Activated CD4-positive, CD25-positive, alpha-beta regulatory T cell (primary cell): Measurements from ENCODE around the gene ADIPOR2.
"Not testable (repeated sequence)": the region's sequence is repeated elsewhere in the genome, so short reads cannot be mapped to it uniquely, and the experiment has no call there.

ENCODE experiments used
- DNase-seq, 4 experiments: peaks; one replicate each; lab custom pipeline; 2025; lab: John Stamatoyannopoulos, UW

ADIPOR2 gene

DNA sequence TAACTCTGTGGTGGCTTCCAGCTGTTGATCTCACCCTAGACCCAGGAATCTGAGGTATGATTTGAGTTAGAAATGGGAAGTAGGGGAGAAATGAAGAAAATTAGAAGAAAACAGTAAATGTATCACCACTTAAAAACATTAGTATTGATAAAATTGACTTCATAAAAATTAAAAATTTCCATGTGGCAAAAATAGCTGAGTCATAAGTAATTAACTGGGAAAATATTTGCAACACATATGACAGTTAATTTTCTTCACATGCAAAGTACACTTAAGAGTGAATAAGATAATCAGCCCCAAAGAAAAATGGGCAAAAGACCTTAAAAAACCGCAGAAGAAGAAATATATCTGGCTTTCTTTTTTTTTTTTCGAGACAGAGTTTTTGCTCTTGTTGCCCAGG is 25.5 kb upstream of the ADIPOR2 start:
- DNase-seq: no peak

DNA sequence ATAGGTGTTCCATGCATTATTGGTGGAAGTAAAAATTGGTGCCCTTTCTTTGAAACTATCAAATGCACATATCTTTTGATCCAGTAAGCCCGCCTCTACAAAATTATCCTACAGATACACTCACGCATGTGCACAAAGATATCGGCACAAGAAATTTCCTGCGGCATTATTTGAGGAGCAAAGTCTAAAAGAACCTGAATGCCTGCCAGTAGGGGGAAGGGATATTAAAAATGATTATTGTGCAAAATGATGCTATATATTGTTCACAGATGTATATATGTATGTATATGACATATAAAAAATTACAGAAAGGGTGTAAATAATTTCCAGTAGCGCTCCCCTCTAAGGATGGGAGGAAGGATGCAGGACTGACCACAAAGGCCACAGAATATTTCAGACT is 24.7 kb upstream of the ADIPOR2 start:
- no peak for DNase-seq

DNA sequence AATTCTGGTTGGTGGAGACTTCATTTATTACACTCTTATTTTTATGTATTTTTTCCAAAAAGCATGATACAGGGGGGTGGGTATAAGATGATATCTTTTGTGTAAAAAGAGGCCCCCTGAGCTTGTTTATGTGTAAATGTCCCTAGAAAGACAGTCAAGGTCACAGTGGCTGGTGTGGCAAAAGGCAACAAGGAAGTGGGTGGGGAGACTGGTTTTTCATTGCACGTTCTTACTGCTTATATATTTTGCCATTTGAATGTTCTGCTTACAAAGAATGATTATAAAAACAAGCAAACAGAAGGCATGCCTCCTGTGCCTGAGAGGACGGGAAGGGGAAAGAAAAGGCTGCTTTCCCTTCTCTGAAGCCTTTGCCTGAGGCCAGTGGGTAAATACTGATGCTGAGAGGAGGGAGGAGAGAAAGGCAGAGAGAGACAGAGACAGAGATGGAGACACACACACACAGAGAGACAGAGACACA is 24.1 kb upstream of the ADIPOR2 start:
- no peak for DNase-seq

DNA sequence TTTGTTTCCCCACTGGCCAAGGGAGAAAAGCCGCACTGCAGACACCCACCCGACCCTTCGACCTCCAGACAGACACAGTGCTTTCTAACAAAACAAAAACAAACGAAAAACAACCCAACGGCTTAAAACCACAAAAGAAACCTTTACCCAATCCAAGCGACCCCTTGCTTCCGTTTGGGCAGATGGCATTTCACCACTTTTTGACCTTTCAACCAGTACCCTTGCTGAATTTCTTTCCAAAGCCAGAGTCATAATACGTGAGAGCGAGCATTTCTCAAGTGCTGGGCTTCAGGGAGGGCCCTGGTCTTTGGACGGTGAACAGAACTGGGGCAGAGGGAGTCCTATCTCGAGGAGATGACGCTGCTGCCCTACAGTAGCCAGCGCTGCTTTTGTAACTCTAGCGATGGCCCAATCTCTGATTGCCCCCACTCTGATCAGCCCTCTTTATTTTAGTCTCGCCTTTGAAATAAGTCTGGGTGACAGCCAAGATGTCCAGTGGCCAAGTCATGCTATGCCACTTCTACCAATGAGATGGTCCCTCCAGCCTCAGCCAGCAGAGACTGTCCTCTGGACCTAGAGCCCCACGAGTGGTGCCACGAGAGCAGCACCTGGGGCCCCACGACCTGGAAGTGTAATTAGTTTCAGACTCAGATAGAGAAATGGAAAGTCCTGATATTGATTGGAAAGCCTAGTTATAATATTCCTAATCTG is 21.9 kb upstream of the ADIPOR2 start:
- DNase-seq: no peak

DNA sequence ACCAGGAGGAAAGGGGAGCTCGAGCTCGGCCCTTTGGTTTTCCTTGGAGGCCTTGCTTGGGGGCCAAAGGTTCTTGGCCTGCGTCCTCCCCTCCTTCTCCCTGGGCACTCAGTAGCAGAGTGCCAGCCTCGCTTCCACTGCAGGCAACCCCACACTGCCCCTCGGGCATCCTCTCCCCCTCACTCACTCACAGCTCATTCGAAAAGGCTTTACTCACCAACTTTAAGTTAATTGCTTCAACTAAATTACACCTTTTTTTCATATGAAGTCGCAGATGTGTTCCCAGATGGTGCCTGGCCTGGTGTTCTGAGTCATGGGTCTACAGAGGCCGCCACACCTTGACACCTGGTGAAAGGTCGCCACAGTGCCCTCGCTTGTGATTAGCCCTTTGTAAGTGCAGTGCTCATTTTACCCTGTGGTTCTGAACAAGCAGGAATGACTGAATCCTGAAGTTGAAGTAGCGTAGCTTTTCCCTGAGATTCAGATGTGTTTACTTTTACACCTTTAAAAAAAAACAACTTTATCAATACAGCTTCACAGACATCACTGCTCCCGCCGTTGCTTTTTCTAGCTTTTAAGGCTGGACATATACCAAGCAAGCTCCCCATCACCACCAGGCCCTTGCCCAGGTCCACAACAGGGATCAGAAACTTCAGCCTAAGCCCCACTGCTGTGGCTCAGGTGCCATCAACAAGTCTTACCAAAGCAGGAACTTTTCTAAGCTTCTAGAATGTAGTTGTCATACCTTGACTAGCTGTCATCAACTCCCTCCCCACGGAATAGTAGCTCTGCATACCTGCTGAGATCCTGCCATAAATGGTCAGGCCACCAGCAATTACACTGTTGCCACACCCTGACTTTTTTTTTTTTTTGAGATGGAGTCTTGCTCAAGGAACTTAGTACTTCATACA is 20.3 kb upstream of the ADIPOR2 start:
- DNase-seq: no peak

DNA sequence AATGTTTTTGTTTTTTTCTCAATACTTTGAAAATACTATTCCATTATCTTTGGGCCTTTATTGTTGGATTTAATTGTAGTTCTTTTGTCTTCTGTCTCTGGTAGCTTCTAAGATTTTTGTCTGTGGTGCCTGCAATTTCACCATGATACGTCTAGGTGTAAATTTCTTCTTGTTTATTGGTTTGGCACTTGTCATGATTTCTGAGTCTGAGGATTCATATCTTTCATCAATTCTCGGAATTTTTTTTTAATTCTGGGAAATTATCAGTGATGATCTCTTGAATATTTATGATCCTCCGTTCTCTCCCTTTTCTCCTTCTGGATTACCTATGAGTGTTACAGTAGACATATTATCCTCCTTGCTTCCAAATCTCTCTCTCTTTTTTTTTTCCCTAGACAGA is 14.8 kb upstream of the ADIPOR2 start:
- no peak for DNase-seq

DNA sequence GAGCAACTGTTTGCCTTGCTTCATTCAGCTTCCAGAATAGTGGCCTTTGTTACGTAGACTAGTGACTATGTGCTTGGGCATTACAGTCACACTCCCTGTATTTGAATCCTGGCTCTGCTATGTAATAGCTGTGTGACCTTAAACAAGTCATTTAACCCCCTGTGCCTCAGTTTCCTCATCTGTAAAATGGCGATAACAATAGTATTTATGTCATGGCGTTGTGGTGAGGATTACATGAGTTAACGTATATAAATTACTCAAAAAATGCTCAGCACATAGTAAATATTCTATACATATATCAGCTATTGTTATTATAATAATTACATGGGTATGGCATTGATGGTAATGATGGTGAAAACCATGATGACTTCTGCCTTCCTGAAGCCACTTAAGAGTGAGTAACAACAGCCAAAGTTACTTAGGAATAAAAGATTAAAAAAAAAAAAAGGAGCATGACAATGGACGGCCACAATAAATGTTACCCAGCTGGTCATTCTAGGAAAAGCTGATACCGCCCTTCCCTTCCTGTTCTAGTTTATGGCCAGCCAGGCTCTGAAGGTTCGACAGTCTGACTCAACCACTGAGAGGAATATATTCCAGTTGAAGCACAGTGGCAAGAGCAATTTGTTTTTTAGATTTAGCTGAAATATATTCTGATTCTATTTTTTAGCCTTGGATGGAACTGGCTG is 9.9 kb upstream of the ADIPOR2 start:
- DNase-seq: no peak

DNA sequence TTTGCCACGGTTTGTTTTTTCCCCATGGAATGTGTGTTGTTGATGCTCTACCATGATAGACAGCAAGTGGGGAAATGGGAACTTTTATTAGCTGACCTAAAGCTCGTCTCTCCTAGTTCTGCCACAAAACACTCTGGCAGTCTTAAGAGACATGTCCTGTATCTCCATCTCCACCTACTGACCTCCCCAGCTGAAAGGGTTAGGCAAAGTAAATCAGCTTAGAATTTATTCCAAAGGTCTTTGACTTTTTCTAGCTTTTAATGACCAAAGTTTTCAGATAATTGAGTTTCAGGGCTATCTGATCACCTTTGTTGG is 9.4 kb upstream of the ADIPOR2 start:
- no peak for DNase-seq

DNA sequence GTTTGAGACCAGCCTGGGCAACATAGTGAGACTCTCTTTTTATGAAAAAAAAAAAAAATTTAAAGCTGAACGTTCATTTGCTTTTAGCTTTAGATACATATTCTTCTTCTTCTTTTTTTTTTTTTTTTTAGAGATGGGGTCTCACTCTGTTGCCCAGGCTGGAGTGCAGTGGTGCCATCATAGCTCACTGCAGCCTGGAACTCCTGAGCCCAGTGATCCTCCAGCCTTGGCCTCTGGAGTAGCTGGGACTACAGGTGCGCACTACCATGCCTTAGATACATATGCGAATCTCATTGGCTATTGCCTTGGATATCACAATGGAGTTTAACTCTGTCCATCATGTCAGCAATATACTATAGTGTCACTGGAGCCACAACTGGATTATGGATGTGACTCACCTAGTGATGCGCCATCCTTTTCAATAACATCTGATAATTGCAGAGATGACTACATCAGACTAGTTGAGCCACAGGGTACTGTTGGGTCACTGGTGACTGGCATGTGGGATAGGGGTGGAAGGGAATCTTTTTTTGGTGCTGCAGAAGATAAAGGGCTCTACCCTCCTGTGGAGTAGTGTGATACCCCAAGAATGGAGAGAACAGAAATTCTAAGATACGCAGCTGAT is 2.7 kb upstream of the ADIPOR2 start:
- no peak for DNase-seq

DNA sequence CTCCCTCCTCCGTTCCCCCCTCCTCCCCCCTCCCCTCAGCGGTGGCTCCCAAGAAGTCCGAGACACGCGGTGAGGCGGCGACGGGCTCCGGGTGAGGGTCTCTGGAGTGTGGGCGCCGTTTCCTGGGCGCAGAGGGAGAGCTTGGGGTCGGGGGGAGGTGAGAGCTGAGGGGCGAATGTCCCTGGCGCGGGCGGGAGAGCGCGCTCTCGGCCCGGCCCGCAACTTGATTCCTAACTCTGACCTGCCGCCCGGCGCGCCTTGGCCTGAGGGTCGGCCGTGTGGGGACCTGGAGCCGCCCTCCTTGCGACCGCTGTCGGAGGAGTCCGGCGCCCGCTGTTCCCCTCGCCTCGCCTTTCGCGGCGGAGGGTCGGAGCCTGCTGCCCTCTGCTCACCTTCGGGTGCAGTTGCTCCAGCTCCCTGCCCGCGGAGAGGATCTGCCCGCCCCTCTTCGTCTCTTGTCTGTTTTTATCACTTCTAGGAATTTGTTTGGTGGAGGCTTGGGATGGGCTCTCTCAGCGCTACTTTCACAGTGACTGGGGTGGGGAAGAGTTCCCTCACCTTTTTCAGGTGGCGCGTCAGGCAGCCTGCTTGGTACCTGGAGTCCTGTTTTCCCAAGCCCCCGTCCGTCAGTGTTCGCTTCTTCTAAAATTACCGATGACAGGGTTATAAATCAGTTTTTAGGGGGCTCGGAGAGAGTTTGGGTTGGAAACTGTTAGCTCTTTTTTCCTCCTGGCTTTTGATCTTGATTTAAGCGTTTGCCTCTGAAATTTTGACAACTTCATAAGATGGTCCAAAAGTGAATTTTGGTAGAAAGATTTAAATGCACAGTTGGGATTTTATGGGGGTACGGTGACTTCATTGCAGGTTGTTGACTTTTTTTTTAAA is 495 bp downstream of the ADIPOR2 start:
- DNase-seq: peak in 2 of 4 experiments; percentile 24 to 48

DNA sequence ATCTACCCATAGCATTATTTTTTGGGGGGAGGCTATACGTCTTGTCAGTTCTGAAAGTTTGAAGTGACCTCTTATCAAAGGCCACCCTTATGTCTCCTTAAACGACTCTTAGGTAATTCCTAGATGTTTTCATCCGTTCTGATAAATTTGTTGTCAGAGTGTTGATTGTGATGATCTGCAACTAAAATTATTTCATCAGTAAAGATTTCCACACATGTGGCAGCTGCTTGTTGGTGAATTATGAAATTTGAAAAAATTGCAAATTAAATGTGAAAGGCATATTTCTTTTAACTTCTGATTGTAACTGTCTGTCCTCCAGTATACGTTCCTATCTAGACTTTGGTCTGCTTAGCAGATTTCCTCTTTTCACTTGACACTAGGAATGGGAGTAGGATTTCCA is 1.4 kb downstream of the ADIPOR2 start:
- no peak for DNase-seq

DNA sequence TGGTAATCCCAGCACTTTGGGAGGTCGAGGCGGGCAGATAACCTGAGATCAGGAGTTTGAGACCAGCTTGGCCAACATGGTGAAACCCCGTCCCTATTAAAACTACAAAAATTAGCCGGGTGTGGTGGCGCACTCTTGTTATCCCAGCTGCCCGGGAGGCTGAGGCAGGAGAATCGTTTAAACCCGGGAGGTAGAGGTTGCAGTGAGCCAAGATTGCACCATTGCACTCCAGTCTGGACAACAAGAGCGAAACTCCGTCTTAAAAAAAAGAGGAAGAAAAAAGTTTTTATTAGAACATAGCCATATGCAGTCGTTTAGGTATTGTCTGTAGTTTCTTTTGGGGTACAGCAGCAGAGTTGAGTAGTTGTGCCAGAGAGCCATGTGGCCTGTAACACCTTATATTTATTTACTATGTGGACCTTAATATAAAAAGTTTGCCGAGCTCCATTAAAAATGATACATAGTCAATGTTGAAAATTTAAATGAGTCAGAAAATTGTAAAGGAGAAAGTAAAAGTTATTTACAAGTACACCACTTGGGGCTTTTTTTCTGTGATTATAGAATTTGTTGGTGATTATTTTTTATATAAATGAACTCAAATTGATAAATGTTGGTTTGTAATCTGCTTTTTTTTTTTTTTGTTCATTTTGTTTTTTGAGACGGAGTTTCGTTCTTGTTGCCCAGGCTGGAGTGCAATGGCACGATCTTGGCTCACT is 2.2 kb downstream of the ADIPOR2 start:
- no peak for DNase-seq

DNA sequence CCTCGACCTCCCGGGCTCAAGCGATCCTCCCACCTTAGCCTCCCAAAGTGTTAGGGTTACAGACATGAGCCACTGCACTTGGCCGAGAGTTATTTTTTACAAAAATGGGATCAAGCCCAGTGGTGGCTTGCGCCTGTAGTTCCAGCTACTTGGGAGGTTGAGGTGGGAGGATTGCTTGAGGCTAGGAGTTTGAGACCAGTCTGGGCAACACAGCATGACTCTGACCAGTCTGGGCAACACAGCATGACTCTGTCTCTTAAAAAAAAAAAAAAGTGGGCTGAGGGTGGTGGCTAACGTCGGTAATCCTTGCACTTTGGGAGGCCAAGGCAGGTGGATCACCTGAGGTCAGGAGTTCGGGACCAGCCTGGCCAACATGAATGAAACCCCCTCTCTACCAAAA is 4.2 kb downstream of the ADIPOR2 start:
- not testable (repeated sequence) for DNase-seq

DNA sequence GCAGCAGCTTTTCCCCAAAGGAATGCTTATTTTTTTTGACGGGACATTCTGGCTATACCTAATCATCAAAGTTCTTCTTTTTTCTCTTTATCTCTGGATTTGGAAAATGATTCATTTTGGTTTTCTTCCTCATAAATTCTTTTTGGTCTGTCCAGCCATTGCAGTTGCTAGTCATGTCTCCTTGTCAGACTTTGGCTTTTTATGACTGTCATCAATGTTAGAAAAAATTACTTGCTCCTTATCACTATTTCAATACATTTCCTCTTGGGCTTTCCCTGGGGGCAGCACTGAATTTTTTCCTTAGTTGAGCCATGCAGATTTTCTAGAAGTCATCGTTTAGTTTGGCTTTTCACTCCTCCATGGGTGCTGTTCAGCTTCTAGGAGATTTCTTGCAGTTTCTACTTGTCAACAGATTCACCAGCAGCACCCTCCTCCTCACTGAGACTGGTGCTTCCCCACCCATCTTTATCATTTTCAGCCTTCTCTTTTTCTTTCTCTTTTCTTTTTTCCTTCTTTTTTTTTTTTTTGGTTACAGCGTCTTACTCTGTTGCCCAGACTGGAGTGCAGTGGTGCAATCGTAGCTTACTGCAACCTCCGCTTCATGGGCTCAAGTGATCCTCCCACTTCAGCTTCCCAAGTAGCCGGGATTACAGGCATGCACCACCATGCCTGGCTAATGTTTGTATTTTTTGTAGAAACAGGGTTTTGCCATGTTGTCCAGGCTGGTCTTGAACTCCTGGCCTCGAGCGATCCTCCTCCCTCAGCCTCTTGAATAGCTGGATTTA is 5.2 kb downstream of the ADIPOR2 start:
- no peak for DNase-seq

DNA sequence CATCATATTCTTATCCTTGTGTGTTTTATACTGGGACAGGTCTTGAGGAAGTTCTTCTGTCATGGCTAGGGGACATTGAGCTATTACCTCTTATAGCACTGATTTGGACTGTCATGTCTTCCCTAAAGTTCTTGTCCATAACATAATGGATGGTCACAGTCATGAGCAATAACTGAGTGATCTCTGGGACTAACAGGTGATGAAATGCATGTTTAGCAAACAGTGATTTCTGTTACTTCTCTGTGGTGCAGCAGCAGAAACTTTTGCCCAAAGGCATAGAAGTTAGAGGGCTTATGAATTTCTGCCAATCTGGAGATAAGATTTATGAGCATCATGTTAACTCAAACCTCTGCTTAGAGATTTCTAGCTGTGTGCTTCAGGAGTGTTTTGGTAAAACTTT is 5.9 kb downstream of the ADIPOR2 start:
- no peak for DNase-seq

DNA sequence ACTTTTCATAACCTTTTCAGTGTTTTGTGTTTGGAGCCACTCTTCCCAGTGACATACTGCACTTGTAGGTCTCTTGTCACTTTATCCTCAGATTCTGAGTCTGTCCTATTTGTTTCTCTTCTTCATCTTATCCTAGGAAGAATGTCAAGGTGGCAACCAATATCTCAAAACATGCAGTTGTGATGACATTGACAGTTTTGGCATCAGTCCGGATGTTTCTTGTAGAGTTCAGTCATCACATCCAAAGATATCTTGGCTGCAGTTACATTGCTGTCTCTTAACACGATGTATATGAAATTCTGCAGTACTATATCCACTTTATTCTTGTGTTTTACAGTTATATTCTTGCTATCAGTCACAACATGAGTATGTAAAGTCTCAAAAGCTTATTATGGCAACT is 6.4 kb downstream of the ADIPOR2 start:
- DNase-seq: no peak

DNA sequence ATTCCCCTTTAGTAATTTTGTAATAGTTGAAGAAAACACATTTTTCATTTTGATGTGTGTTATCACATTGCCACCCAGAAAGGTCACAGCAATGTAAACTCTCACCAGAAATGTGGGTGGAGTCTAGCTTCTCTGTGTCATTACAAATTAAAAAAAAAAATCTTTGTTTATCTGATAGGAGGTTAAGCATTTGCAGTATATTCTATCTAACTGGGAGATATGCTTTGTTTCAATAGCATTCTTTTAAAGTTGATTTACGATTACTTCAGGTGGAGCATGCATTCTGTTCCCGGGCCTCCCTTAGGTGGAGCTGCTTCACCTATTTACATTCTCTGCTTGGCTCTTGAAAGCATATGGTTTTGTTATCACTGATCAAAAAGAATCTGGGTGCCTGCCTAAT is 7.8 kb downstream of the ADIPOR2 start:
- no peak for DNase-seq

DNA sequence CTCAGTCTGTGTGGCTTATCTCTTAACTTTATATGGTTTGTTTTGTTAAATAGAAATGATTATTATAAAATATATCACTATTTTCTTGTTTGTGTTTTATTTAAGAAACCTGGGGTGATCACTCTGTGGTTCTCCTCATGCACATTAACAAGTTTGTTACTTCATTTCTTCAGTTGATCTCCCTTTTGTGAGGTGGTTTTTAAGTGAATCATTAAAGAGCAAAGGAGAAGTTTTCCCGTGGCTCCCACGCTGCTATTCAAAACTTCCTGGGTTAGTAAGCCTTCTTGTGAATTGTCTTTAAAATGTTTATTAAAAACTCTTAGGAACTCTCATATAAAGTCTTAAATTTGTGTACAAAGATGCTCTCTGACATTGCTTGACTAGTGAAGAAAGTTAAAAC is 11.8 kb downstream of the ADIPOR2 start:
- no peak for DNase-seq

DNA sequence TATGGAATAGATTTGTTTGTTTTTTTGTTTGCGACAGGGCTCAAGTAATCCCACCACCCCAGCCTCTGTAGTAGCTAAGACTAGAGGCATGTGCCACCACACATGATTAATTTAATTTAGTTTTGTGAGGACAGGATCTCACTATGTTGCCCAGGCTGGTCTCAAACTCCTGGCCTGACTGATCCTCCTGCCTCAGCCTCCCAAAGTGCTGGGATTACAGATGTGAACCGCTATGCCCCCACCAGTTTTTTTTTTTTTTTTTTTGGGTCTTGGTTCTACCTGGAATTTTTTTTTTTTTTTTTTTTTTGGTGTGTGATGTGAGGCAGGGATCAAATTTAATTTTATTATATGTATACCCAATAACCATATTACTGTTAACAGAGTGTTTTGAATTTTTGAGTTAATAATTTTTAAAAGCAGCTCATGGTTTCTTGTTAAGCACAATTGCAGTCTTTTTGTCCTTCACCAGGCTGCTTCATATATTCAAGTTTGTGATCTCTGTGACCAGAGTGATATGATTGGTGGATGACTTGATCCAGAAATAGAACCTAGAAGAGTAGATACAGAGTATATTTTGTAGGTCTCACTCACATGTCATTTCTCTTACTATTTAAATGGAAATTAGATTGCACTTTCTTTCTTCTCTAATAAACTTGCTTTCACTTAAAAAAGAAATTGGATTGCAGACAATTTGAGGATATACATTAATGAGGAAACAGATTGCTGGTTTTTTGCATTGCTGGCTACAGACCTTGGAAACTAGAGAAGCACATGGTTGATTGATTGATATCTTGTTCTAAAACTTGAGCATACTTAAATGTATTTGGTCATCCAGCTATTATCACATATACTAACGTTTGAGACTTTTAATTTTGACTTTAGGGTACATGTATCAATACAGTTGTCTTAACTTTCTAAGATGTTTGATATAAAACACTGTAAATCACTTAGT is 13.2 kb downstream of the ADIPOR2 start:
- DNase-seq: no peak
